WTC11 (cell line): ENCODE data around the gene PPP1R1B. TPM values are rescaled to one million over a fixed set of nuclear protein-coding genes. Genes with fewer than 3 reads are reported as not detected.

ENCODE experiments used
- ATAC-seq: fragments of 200-7000 bp; cut with Tn5 transposase; 2 replicates; pipeline ENCODE4 v1.10.0; 2021; ENCODE audit warnings: mild to moderate bottlenecking, moderate library complexity
- CTCF ChIA-PET: fragments of 300-600 bp; sonication (Branson Sonifier 250); formaldehyde crosslinking; loops from one replicate; lab custom pipeline; 2021; ENCODE audit warnings: antibody characterized with exemption; lab: Charles Lee
- POLR2A ChIA-PET: fragments of 350-600 bp; sonication (Branson Sonifier 250); formaldehyde crosslinking; loops from one replicate; lab custom pipeline; 2021; ENCODE audit warnings: antibody characterized with exemption; lab: Charles Lee
- DNase-seq: peaks from one replicate; pipeline ENCODE4 v3.0.0; 2021; ENCODE audit warnings: low spot score
- H3K27ac Mint-ChIP-seq: 2 replicates; pipeline ENCODE4 v1.8.0; 2021; ENCODE audit warnings: mixed read lengths
- H3K27me3 Mint-ChIP-seq: 2 replicates; pipeline ENCODE4 v1.8.0; 2021; ENCODE audit warnings: low read depth, mild to moderate bottlenecking, moderate library complexity, mixed read lengths
- H3K36me3 Mint-ChIP-seq: 2 replicates; pipeline ENCODE4 v1.8.0; 2021; ENCODE audit warnings: mixed read lengths
- H3K4me1 Mint-ChIP-seq: 2 replicates; pipeline ENCODE4 v1.8.0; 2022; ENCODE audit warnings: mixed read lengths
- H3K4me3 Mint-ChIP-seq: 2 replicates; pipeline ENCODE4 v1.8.0; 2021; ENCODE audit warnings: mild to moderate bottlenecking, moderate library complexity, mixed read lengths
- H3K9me3 Mint-ChIP-seq: 2 replicates; pipeline ENCODE4 v1.8.0; 2021; ENCODE audit warnings: mixed read lengths
- ATF1 ChIP-seq: sonication (generic); formaldehyde crosslinking; IDR thresholded peaks from 2 replicates; pipeline ENCODE4 v1.8.1; 2023; ENCODE audit warnings: mild to moderate bottlenecking, moderate library complexity, missing genetic modification reagents
- ERG ChIP-seq: fragments of 250-450 bp; sonication (Bioruptor Pico); IDR thresholded peaks from 2 replicates; pipeline ENCODE4 v1.8.0; 2021; ENCODE audit warnings: mild to moderate bottlenecking
- ESRRA ChIP-seq: sonication (generic); formaldehyde crosslinking; IDR thresholded peaks from 2 replicates; pipeline ENCODE4 v1.8.1; 2022; ENCODE audit warnings: mild to moderate bottlenecking, missing genetic modification reagents, borderline replicate concordance
- FOXJ3 ChIP-seq: sonication (generic); formaldehyde crosslinking; IDR thresholded peaks from 2 replicates; pipeline ENCODE4 v1.9.0; 2021; ENCODE audit warnings: missing genetic modification reagents, mild to moderate bottlenecking, borderline replicate concordance
- MLX ChIP-seq: sonication (generic); formaldehyde crosslinking; IDR thresholded peaks from 2 replicates; pipeline ENCODE4 v1.8.1; 2023; ENCODE audit warnings: mild to moderate bottlenecking, missing genetic modification reagents, moderate library complexity
- NR1H2 ChIP-seq: sonication (generic); formaldehyde crosslinking; IDR thresholded peaks from 2 replicates; pipeline ENCODE4 v1.9.0; 2021; ENCODE audit warnings: mild to moderate bottlenecking, moderate library complexity, missing genetic modification reagents
- ZNF121 ChIP-seq: sonication (generic); formaldehyde crosslinking; IDR thresholded peaks from 2 replicates; pipeline ENCODE4 v1.8.0; 2023; ENCODE audit warnings: missing genetic modification reagents
- ZNF423 ChIP-seq: fragments of 250-450 bp; sonication (Bioruptor Pico); IDR thresholded peaks from 2 replicates; pipeline ENCODE4 v2.1.2; 2022; ENCODE audit warnings: mild to moderate bottlenecking, moderate library complexity
- ZNF512 ChIP-seq: sonication (generic); formaldehyde crosslinking; IDR thresholded peaks from 2 replicates; pipeline ENCODE4 v1.8.1; 2022; ENCODE audit warnings: missing genetic modification reagents, borderline replicate concordance
- total RNA-seq: library from RNA; stranded (reverse); gene quantifications from 3 replicates; pipeline ENCODE4 v1.2.3, GENCODE V29; 2021
- TF ChIP-seq, protein P1 (sequence below): fragments of 250-450 bp; sonication (Bioruptor Pico); IDR thresholded peaks from 2 replicates; pipeline ENCODE4 v1.9.0; 2021; ENCODE audit warnings: mild to moderate bottlenecking
- TF ChIP-seq, protein P2 (sequence below): fragments of 250-450 bp; sonication (Bioruptor Pico); IDR thresholded peaks from 2 replicates; pipeline ENCODE4 v2.1.2; 2022; ENCODE audit warnings: mild to moderate bottlenecking, moderate library complexity
- TF ChIP-seq, protein P3 (sequence below): fragments of 250-450 bp; sonication (Bioruptor Pico); conservative IDR thresholded peaks from 2 replicates; pipeline ENCODE4 v1.9.0; 2021; ENCODE audit warnings: mild to moderate bottlenecking
- TF ChIP-seq, protein P4 (sequence below): sonication (generic); formaldehyde crosslinking; IDR thresholded peaks from 2 replicates; pipeline ENCODE4 v1.8.0; 2022; ENCODE audit warnings: mild to moderate bottlenecking, missing genetic modification reagents
- TF ChIP-seq, protein P5 (sequence below): fragments of 250-450 bp; sonication (Bioruptor Pico); IDR thresholded peaks from 2 replicates; pipeline ENCODE4 v1.9.0; 2021; ENCODE audit warnings: mild to moderate bottlenecking, borderline replicate concordance

PPP1R1B gene
- total RNA-seq, 1 experiment from 2014 or later = 20.5 TPM

- no peak for ATAC-seq
- H3K27ac Mint-ChIP-seq = no peak overlapping the region
- no peak overlapping the region for H3K4me3 Mint-ChIP-seq
- POLR2A ChIA-PET = no interaction called here
- H3K4me1 Mint-ChIP-seq = peaks cover 48% of the 10 kb centered on the region
- TF ChIP-seq, protein P1, sequence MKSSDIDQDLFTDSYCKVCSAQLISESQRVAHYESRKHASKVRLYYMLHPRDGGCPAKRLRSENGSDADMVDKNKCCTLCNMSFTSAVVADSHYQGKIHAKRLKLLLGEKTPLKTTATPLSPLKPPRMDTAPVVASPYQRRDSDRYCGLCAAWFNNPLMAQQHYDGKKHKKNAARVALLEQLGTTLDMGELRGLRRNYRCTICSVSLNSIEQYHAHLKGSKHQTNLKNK (CRISPR knock-in tag) = no peak
- TF ChIP-seq, protein P2, sequence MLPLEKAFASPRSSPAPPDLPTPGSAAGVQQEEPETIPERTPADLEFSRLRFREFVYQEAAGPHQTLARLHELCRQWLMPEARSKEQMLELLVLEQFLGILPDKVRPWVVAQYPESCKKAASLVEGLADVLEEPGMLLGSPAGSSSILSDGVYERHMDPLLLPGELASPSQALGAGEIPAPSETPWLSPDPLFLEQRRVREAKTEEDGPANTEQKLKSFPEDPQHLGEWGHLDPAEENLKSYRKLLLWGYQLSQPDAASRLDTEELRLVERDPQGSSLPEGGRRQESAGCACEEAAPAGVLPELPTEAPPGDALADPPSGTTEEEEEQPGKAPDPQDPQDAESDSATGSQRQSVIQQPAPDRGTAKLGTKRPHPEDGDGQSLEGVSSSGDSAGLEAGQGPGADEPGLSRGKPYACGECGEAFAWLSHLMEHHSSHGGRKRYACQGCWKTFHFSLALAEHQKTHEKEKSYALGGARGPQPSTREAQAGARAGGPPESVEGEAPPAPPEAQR (CRISPR knock-in tag) = no peak
- TF ChIP-seq, protein P3, sequence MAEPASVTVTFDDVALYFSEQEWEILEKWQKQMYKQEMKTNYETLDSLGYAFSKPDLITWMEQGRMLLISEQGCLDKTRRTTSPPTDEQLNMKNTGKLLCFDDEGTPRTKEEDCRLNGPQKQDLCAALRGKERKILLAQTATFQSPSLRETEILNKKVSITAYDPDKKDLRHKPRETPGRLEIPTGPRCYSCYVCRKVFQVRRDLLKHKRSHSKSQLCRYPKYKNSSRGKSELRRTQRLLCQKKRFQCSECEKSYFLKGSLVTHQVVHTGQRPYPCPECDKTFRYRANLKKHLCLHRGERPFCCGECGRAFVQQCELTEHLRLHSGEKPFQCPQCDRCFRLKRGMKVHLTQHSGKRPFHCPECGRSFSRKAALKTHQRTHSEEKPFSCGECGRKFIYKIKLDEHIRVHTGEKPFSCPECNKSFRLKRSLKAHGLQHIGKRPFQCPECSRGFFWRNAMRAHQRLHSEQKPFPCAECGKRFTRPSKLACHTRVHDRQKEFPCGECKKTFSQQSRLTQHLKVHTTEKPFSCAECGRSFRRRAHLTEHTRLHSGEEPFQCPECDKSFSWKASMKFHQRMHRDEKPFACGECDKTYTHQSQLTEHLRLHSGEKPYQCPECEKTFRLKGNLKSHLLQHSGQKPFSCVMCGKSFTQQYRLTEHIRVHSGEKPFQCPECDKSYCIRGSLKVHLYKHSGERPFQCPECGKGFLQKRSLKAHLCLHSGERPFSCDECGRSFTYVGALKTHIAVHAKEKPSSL = no peak
- TF ChIP-seq MLX (CRISPR knock-in tag) (no peak), ESRRA (no peak), ZNF512 (CRISPR knock-in tag) (no peak)
- TF ChIP-seq, protein P4, sequence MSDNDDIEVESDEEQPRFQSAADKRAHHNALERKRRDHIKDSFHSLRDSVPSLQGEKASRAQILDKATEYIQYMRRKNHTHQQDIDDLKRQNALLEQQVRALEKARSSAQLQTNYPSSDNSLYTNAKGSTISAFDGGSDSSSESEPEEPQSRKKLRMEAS (CRISPR knock-in tag) = 0 out of 2 replicates have a peak, but pooled peaks have one; percentile 10
- H3K36me3 Mint-ChIP-seq = peaks cover 13% of the 10 kb centered on the region
- CTCF ChIA-PET = interaction anchor here (1.2 to 18.0 kb wide), 5 partner anchors 9 to 114 kb away, joined by 7 to 876 read pairs (median 15); partner anchors contain the start of genes MIEN1 and PPP1R1B
- DNase-seq = no peak
- peaks cover 14% of the 10 kb centered on the region for H3K27me3 Mint-ChIP-seq
- H3K9me3 Mint-ChIP-seq = no peaks in the 10 kb centered on the region
Measured at GRCh38 chr17:39661744-39662541, 35.2 kb downstream of the PPP1R1B start.

DNA sequence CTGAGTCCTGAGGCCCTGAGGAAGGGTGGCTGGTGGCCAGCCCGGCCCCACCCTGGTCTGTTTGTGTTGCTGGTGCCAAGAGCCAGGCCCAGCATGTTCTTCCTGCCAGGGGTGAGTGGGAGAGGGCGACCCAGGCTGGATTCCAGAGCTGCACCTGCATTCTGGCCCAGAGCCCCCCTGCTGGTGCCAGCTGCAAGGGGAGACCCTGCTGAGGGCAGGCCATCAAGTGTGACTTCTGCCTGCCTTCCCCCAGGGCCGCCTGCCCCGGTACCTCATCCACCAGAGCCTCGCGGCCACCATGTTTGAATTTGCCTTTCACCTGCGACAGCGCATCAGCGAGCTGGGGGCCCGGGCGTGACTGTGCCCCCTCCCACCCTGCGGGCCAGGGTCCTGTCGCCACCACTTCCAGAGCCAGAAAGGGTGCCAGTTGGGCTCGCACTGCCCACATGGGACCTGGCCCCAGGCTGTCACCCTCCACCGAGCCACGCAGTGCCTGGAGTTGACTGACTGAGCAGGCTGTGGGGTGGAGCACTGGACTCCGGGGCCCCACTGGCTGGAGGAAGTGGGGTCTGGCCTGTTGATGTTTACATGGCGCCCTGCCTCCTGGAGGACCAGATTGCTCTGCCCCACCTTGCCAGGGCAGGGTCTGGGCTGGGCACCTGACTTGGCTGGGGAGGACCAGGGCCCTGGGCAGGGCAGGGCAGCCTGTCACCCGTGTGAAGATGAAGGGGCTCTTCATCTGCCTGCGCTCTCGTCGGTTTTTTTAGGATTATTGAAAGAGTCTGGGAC is 36.0 kb downstream of the PPP1R1B start:
- ChIA-PET POLR2A (interaction anchor here (1.2 kb wide), 1 partner anchor 10 kb away, joined by 3 read pairs; no protein-coding TSS in a partner anchor), CTCF (interaction anchor here (1.2 to 18.0 kb wide), 8 partner anchors 10 to 115 kb away, joined by 3 to 876 read pairs (median 9); partner anchors contain the start of genes MIEN1, PGAP3 and PPP1R1B)
- Mint-ChIP-seq H3K27me3 (peaks cover 21% of the 10 kb centered on the region), H3K4me1 (peaks cover 46% of the 10 kb centered on the region), H3K27ac (no peak overlapping the region), H3K9me3 (no peaks in the 10 kb centered on the region), H3K36me3 (peaks cover 12% of the 10 kb centered on the region), H3K4me3 (no peak overlapping the region)
- DNase-seq (peak; percentile 36), ATAC-seq (no peak)
- TF ChIP-seq ATF1 (CRISPR knock-in tag) = no peak
- TF ChIP-seq NR1H2 = no peak
- no peak for TF ChIP-seq ERG (CRISPR knock-in tag)
- TF ChIP-seq FOXJ3 (CRISPR knock-in tag) = no peak
- TF ChIP-seq ZNF121 (CRISPR knock-in tag) = peak; percentile 96
- TF ChIP-seq, protein P5, sequence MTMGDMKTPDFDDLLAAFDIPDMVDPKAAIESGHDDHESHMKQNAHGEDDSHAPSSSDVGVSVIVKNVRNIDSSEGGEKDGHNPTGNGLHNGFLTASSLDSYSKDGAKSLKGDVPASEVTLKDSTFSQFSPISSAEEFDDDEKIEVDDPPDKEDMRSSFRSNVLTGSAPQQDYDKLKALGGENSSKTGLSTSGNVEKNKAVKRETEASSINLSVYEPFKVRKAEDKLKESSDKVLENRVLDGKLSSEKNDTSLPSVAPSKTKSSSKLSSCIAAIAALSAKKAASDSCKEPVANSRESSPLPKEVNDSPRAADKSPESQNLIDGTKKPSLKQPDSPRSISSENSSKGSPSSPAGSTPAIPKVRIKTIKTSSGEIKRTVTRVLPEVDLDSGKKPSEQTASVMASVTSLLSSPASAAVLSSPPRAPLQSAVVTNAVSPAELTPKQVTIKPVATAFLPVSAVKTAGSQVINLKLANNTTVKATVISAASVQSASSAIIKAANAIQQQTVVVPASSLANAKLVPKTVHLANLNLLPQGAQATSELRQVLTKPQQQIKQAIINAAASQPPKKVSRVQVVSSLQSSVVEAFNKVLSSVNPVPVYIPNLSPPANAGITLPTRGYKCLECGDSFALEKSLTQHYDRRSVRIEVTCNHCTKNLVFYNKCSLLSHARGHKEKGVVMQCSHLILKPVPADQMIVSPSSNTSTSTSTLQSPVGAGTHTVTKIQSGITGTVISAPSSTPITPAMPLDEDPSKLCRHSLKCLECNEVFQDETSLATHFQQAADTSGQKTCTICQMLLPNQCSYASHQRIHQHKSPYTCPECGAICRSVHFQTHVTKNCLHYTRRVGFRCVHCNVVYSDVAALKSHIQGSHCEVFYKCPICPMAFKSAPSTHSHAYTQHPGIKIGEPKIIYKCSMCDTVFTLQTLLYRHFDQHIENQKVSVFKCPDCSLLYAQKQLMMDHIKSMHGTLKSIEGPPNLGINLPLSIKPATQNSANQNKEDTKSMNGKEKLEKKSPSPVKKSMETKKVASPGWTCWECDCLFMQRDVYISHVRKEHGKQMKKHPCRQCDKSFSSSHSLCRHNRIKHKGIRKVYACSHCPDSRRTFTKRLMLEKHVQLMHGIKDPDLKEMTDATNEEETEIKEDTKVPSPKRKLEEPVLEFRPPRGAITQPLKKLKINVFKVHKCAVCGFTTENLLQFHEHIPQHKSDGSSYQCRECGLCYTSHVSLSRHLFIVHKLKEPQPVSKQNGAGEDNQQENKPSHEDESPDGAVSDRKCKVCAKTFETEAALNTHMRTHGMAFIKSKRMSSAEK (CRISPR knock-in tag) = no peak
- peak; percentile 47 for TF ChIP-seq ZNF423 (CRISPR knock-in tag)
